Measurements from ENCODE around the gene TRMT2A.

Gene TRMT2A

DNA sequence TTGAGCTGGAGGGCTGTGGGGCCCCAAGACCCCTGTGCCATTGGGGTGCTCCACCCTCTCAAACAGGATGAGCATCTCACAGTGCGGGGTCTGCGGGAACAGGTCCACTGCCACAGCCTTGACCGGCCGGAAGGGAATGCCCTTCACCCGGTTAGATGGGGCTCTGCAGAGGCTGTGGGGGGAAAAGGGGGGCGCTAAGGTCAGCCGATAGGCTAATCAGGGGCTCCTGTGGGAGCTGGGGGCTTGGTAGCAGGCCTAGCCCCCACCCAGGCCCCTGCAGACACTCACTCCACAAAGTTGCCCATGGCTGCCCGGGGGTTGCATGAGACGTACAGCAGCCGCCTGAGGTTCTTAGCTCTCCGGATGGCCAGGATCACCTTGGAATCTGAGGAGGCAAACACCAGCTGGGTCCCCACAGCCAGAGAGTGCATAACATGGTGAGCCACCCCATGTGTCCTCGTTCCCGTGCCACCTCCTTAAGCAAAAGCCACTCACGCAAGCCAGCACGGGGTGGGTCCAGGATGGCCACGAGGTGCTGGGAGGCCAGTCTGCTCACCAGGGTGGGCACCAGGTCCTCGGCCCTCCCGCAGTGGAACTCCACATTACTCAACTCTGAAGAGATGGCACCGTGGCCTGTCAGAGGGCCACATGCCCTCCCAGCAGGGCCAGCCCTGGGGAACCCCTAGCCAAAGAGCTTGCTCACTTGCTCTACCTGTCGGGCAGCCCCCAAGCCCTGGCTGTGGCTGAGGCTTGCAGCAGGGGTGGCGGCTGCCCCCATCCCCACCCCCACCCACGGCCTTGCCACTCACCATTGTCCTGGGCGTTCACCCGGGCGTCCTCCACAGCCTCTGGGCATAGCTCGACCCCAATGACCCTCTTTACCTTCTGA, 4.2 kb downstream of the TRMT2A start:
- H3K4me3 ChIP-seq (replicated peaks; ENCODE audit: low read depth, low read length), result no peak overlapping the region
- DNase-seq (ENCODE audit: low read depth), result no peak
- TF ChIP-seq CTCF (IDR thresholded peaks at IDR 0.05; ENCODE audit: low read length, missing control alignments), result no peak

DNA sequence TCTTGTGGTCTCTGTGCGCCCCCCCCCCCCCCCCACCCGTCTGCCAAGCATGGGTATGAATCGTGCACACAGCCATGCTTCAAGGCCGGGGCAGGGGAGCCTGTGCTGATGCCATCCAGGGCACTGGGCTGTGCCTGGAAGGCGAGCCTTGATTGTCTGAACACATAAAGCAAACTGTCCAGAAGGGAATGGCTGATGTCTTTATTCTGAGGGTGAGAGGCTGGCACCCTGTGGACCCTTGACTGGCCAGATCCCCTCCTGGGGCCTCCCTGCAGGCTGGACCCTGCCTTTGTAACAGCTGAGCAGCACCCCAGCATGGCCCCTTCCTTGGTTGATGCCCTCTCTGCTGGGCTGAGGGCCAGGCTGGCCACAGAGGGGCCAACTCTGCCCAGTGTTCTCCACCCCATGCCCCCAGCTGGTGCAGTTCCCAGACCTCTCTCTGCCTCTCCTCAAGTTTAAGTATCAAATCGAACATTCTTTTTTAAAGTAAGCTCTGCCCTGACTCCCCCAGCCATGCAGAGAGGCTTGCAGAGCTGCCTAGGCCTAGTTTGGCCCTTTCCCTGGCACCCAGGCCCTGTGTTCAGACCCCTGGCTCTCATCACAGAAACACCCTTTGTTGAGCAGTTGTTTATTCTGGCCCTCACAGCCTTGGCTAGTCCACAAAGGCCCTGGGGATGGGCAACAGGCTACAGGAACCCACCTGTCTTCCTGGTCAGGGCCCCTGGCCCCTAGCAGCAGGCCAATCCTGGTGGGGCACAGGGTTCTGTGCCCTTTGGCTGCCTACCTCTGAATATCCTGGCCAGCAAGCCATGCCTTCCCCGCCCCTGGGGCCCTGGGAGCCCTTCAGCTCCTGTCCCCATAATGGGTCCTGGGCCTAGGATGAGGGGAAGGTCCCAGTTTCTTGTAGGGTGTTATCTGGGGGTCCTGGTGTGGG, 5.1 kb downstream of the TRMT2A start:
- H3K4me3 ChIP-seq (replicated peaks; ENCODE audit: low read depth, low read length), result no peak overlapping the region
- no peak for DNase-seq (ENCODE audit: low read depth)
- TF ChIP-seq CTCF (IDR thresholded peaks at IDR 0.05; ENCODE audit: low read length, missing control alignments), result no peak

- TF ChIP-seq CTCF (IDR thresholded peaks at IDR 0.05; ENCODE audit: low read length, missing control alignments), result peak; percentile 41
- DNase-seq (ENCODE audit: low read depth), result peak; percentile 29
Measured at GRCh38 chr22:20111045-20111688, 5.9 kb downstream of the TRMT2A start.

DNA sequence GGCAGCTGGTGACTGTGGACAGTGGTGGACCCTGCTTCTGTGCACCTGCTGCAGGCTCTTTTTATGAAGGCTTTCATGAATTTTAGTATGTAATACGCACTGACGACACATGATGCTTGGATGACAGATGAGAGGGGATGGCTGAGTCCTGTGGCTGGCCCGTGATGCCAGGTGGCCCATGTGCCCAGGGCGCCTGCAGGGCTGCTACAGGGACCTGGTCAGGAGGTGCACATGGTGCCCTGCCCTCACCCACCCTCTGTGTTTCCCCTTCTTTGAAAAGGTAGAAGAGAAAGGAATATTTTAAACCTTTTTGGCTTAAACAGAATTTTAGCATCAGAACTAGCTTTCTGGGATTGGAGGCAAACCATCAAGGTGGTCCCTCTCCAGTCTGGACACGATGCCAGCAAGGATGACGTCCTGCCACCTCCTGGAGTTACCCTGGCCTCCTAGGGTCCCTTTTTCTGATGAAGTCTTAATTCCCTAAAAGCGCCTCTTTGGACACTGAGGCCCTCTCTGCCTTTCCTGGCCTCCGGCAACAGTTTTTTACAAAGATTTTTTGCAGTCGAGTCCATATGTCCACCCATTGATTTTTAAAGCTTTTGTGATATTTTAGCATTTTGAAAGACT, 6.6 kb downstream of the TRMT2A start:
- no peak for DNase-seq (ENCODE audit: low read depth)
- TF ChIP-seq CTCF (IDR thresholded peaks at IDR 0.05; ENCODE audit: low read length, missing control alignments), result no peak
- no peak overlapping the region for H3K4me3 ChIP-seq (replicated peaks; ENCODE audit: low read depth, low read length)

More at GRCh38 chr22:20111045-20111688, 5.9 kb downstream of the TRMT2A start:
- H3K4me3 ChIP-seq (replicated peaks; ENCODE audit: low read depth, low read length), result no peak overlapping the region

DNA sequence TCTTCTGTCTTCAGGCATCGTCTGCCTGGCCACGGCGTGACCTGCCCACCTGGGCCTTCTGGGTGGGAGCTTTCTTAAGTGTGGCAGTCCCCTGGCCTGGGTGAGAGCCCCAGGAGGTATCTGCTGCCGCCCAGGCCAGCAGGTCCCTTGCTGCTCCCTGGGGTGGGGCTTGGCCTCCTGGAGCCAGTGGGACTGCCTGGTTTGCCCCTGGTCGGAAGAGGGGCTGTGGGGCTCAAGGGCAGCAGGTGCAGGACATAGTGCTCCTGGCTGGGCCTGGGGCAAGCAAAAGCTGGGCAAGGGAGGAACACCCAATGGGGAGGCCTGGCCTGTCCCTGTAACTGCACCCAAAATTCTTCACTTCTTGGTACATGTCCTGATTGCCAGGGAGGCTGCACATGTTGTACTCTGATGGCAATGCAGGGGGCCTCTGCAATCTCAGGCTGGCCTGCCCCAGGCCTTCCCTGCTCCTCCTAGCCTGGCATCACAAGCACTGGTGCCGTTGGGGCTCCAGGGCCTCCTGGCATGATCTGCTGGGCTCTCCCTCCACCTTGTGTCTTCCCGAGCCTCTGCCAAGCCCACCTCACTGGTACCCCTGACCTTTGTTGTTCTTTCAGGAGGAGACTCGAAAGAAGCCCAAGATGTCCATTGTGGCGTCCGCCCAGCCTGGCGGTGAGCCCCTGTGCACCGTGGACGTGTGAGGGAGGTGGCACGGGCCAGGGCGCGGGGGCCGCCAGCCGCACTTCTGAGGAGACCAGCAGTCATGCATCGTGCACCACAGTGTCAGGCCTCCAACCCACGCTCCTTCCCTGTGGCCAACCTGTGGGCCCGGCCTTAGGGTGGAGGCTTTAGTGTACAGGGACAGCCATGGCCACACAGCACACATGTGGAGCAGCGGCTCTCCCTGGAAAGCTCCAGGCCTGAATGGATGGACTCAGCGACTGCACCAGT, 7.3 kb downstream of the TRMT2A start:
- H3K4me3 ChIP-seq (replicated peaks; ENCODE audit: low read depth, low read length), result no peak overlapping the region
- no peak for TF ChIP-seq CTCF (IDR thresholded peaks at IDR 0.05; ENCODE audit: low read length, missing control alignments)
- no peak for DNase-seq (ENCODE audit: low read depth)
